ENCODE results near the gene MCM9.
A peak's percentile ranks its signal among the peaks of the same experiment; 100 is the strongest.
"Not testable (repeated sequence)": the region's sequence is repeated elsewhere in the genome, so short reads cannot be mapped to it uniquely, and the experiment has no call there.

The MCM9 gene

GRCh38 chr6:118801257-118801656 lies 133.7 kb downstream of the MCM9 start:
- no peak overlapping the region; the same call in 1 of the 2 replicates for H3K4me2 ChIP-seq (ENCODE audit: low read length)

GRCh38 chr6:118800394-118801071 lies 134.4 kb downstream of the MCM9 start:
- Histone ChIP-seq H3K9ac (ENCODE audit: low read length) (peak overlapping the region; percentile 26), H3K4me3 (ENCODE audit: low read length) (peak overlapping the region; percentile 74), H3K79me2 (ENCODE audit: low read length) (no peaks in the 10 kb centered on the region), H3K36me3 (replicated peaks; ENCODE audit: low read depth, low read length) (no peaks in the 10 kb centered on the region), H3K9me3 (ENCODE audit: insufficient read depth, low read length) (no peaks in the 10 kb centered on the region), H3K4me2 (ENCODE audit: low read length) (peak overlapping the region; percentile 87), H4K20me1 (ENCODE audit: insufficient read depth, low read length) (no peaks in the 10 kb centered on the region), H3K27me3 (ENCODE audit: low read depth, low read length) (no peaks in the 10 kb centered on the region), H2AFZ (ENCODE audit: low read depth, low read length) (peak overlapping the region; percentile 75), H3K4me1 (ENCODE audit: low read length) (peaks cover 7% of the 10 kb centered on the region; the same call in 1 of the 2 replicates), H3K27ac (ENCODE audit: low read length) (no peak overlapping the region)
- TF ChIP-seq EZH2phosphoT487 (IDR thresholded peaks at IDR 0.05; ENCODE audit: low read depth) (no peak), CTCF (IDR thresholded peaks at IDR 0.05; ENCODE audit: low read depth, low read length) (peak; percentile 75)

More at GRCh38 chr6:118801257-118801656, 133.7 kb downstream of the MCM9 start:
- TF ChIP-seq EZH2phosphoT487 (IDR thresholded peaks at IDR 0.05; ENCODE audit: low read depth): no peak
- TF ChIP-seq CTCF (IDR thresholded peaks at IDR 0.05; ENCODE audit: low read depth, low read length): no peak
- H3K4me1 ChIP-seq (ENCODE audit: low read length): peaks cover 7% of the 10 kb centered on the region; the same call in 1 of the 2 replicates
- H3K9me3 ChIP-seq (ENCODE audit: insufficient read depth, low read length): no peaks in the 10 kb centered on the region
- no peaks in the 10 kb centered on the region for H3K27me3 ChIP-seq (ENCODE audit: low read depth, low read length)
- no peak overlapping the region for H3K27ac ChIP-seq (ENCODE audit: low read length)
- H3K79me2 ChIP-seq (ENCODE audit: low read length): no peaks in the 10 kb centered on the region
- no peak overlapping the region for H2AFZ ChIP-seq (ENCODE audit: low read depth, low read length)
- H3K4me3 ChIP-seq (ENCODE audit: low read length): no peak overlapping the region
- no peaks in the 10 kb centered on the region for H3K36me3 ChIP-seq (replicated peaks; ENCODE audit: low read depth, low read length)
- H4K20me1 ChIP-seq (ENCODE audit: insufficient read depth, low read length): no peaks in the 10 kb centered on the region
- H3K9ac ChIP-seq (ENCODE audit: low read length): no peak overlapping the region

DNA sequence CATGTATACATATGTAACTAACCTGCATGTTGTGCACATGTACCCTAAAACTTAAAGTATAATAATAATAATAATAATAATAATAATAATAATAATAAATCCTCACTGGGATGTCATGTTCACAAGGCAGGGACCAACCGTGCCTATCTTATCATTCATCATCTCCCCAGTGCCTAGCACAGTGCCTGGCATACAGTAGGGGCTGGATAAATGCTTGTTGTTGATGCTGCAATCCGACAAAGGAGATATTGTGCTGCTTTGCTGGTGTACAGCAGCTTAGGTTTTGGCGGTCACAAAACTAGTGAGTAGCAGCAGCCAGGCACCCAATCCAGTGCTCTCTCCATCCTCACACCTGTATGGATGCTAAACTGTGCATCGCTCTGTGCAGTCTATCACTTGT lies 135.1 kb downstream of the MCM9 start:
- peak overlapping the region; percentile 87 for H3K4me2 ChIP-seq (ENCODE audit: low read length)

GRCh38 chr6:118796548-118796947 lies 138.4 kb downstream of the MCM9 start:
- H2AFZ ChIP-seq (ENCODE audit: low read depth, low read length); H3K79me2 ChIP-seq (ENCODE audit: low read length): not testable (repeated sequence)

More for the DNA sequence above, 135.1 kb downstream of the MCM9 start:
- Histone ChIP-seq H3K27me3 (ENCODE audit: low read depth, low read length) (no peaks in the 10 kb centered on the region), H3K9me3 (ENCODE audit: insufficient read depth, low read length) (no peaks in the 10 kb centered on the region), H3K4me1 (ENCODE audit: low read length) (peaks cover 7% of the 10 kb centered on the region; the same call in 1 of the 2 replicates), H3K4me3 (ENCODE audit: low read length) (peak overlapping the region; percentile 74), H4K20me1 (ENCODE audit: insufficient read depth, low read length) (no peaks in the 10 kb centered on the region), H2AFZ (ENCODE audit: low read depth, low read length) (no peak overlapping the region), H3K9ac (ENCODE audit: low read length) (no peak overlapping the region), H3K27ac (ENCODE audit: low read length) (no peak overlapping the region), H3K79me2 (ENCODE audit: low read length) (no peaks in the 10 kb centered on the region), H3K36me3 (replicated peaks; ENCODE audit: low read depth, low read length) (no peaks in the 10 kb centered on the region)
- TF ChIP-seq CTCF (IDR thresholded peaks at IDR 0.05; ENCODE audit: low read depth, low read length): no peak
- no peak for TF ChIP-seq EZH2phosphoT487 (IDR thresholded peaks at IDR 0.05; ENCODE audit: low read depth)

More at GRCh38 chr6:118796548-118796947, 138.4 kb downstream of the MCM9 start:
- H3K9me3 ChIP-seq (ENCODE audit: insufficient read depth, low read length); H3K27me3 ChIP-seq (ENCODE audit: low read depth, low read length); H3K4me1 ChIP-seq (ENCODE audit: low read length); H3K27ac ChIP-seq (ENCODE audit: low read length); H3K36me3 ChIP-seq (replicated peaks; ENCODE audit: low read depth, low read length); H3K4me3 ChIP-seq (ENCODE audit: low read length); H4K20me1 ChIP-seq (ENCODE audit: insufficient read depth, low read length); H3K9ac ChIP-seq (ENCODE audit: low read length): not testable (repeated sequence)
- H3K4me2 ChIP-seq (ENCODE audit: low read length): peak overlapping the region; percentile 7; the same call in 1 of the 2 replicates
